Spleen (tissue), 7 donors: ENCODE measurements around the gene MYH15.

ENCODE experiments used
- POLR2A ChIP-seq, 3 donors: fragments of 450-650 bp; IDR thresholded peaks; one replicate each; pipeline ENCODE4 v1.5.1; 2017; ENCODE audit warnings: antibody characterized with exemption in 3 of 3, mild to moderate bottlenecking in 1 of 3
- POLR2AphosphoS5 ChIP-seq, 3 donors: sonication (generic); formaldehyde crosslinking; IDR thresholded peaks; one replicate each; pipeline ENCODE4 v1.5.1; 2017; ENCODE audit warnings: antibody characterized with exemption in 3 of 3
- TF ChIP-seq, protein P1 (sequence below), 11 experiments: fragments of 200-600 bp in 7 of 11; fragments of 450-650 bp in 4 of 11; sonication (generic) in 4 of 11; IDR thresholded peaks in 8 of 11; conservative IDR thresholded peaks in 3 of 11; 1 replicate in 7 of 11; 2 replicates in 4 of 11; pipeline versions ENCODE4 v1.4.0 to v1.8.0; 2016 to 2021; ENCODE audit warnings: antibody characterized with exemption in 11 of 11, inconsistent platforms in 4 of 11, mild to moderate bottlenecking in 1 of 11
- donor health status: DM: no; HTN: no; CAD: no; lungs with moderate emphysema.
- donor health status: DM: no; HTN: no; CAD: no.
- donor health status: DM: no; HTN: no; CAD: no.

- TF ChIP-seq, protein P1, sequence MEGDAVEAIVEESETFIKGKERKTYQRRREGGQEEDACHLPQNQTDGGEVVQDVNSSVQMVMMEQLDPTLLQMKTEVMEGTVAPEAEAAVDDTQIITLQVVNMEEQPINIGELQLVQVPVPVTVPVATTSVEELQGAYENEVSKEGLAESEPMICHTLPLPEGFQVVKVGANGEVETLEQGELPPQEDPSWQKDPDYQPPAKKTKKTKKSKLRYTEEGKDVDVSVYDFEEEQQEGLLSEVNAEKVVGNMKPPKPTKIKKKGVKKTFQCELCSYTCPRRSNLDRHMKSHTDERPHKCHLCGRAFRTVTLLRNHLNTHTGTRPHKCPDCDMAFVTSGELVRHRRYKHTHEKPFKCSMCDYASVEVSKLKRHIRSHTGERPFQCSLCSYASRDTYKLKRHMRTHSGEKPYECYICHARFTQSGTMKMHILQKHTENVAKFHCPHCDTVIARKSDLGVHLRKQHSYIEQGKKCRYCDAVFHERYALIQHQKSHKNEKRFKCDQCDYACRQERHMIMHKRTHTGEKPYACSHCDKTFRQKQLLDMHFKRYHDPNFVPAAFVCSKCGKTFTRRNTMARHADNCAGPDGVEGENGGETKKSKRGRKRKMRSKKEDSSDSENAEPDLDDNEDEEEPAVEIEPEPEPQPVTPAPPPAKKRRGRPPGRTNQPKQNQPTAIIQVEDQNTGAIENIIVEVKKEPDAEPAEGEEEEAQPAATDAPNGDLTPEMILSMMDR (IDR thresholded peaks at IDR 0.05 in 8 of 11, conservative IDR thresholded peaks at IDR 0.05 in 3 of 11): no peak
- TF ChIP-seq POLR2AphosphoS5 (IDR thresholded peaks at IDR 0.05): no peak
- TF ChIP-seq POLR2A (IDR thresholded peaks at IDR 0.05): no peak
Observed at GRCh38 chr3:108486338-108486737, 24.1 kb downstream of the MYH15 start.
